GM18498 (cell line): ENCODE data around the gene CPED1.
"Not testable (repeated sequence)": the region's sequence is repeated elsewhere in the genome, so short reads cannot be mapped to it uniquely, and the experiment has no call there.

ENCODE experiments used
- ATAC-seq: cut with Tn5 transposase; IDR thresholded peaks from one replicate; pipeline ENCODE4 v1.9.1; 2021; ENCODE audit warnings: mild to moderate bottlenecking, moderate library complexity; ENCODE audit not compliant: unreplicated experiment

The CPED1 gene

GRCh38 chr7:120981117-120981516 lies 7.4 kb upstream of the CPED1 start:
- ATAC-seq = no peak

GRCh38 chr7:120981888-120982615 lies 6.5 kb upstream of the CPED1 start:
- peak; percentile 55 for ATAC-seq

- not testable (repeated sequence) for ATAC-seq
These were observed 4.9 kb upstream of the CPED1 start for GRCh38 chr7:120983592-120983991.

- no peak for ATAC-seq
These were observed 4.1 kb upstream of the CPED1 start for GRCh38 chr7:120984406-120984805.

GRCh38 chr7:120985130-120985758 lies 3.3 kb upstream of the CPED1 start:
- ATAC-seq = no peak

GRCh38 chr7:120985839-120986238 lies 2.7 kb upstream of the CPED1 start:
- ATAC-seq = no peak

GRCh38 chr7:120986650-120987049 lies 1.9 kb upstream of the CPED1 start:
- ATAC-seq = no peak

- no peak for ATAC-seq
These were observed 1.2 kb upstream of the CPED1 start for GRCh38 chr7:120987280-120987679.

- ATAC-seq = peak; percentile 94
These were observed 574 bp upstream of the CPED1 start for GRCh38 chr7:120987683-120988590.

- ATAC-seq = no peak
These were observed 1.0 kb downstream of the CPED1 start for GRCh38 chr7:120989257-120990220.

- no peak for ATAC-seq
These were observed 2.1 kb downstream of the CPED1 start for GRCh38 chr7:120990468-120991118.

GRCh38 chr7:120991161-120991560 lies 2.6 kb downstream of the CPED1 start:
- no peak for ATAC-seq

- ATAC-seq = no peak
These were observed 3.1 kb downstream of the CPED1 start for GRCh38 chr7:120991581-120991980.

GRCh38 chr7:120992272-120992964 lies 3.9 kb downstream of the CPED1 start:
- no peak for ATAC-seq

GRCh38 chr7:120992965-120993494 lies 4.5 kb downstream of the CPED1 start:
- ATAC-seq = no peak

GRCh38 chr7:120993553-120994191 lies 5.2 kb downstream of the CPED1 start:
- no peak for ATAC-seq

- no peak for ATAC-seq
These were observed 6.2 kb downstream of the CPED1 start for GRCh38 chr7:120994512-120995410.

- no peak for ATAC-seq
These were observed 7.1 kb downstream of the CPED1 start for GRCh38 chr7:120995654-120996053.
